ENCODE measurements around the gene TMEM150A.

DNA sequence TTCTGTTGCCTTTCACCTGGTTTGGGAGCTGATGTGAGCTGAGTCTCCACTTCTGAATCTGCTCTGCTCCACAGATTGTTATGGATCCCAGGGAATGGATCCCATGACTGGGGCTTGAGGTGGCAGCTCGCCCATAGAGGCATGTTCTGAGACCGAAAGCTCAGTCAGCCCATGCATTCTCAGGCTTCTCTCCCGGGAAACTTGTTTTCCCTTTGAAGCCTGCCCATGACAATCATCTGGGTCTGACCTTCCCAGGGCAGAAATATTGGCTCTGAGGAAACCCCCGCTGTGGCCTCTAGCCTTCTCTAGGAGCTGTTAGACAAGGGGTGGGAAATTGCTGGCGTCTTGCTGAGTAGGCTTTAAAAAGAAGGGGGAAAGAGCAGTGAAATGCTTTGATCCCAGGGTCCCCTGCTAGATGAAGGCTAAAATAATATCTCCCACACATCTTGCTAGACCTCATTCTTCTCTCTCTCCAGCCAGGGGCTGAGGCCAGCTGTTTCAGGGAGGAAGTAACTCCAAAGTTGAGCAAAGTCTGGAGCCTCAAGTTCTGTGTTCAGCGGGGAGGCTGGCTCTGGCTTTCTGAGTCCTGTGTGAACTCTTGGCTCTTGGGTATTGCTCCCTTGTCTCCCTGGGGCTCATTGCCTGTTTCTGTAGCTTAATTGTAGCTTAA lies 23.1 kb downstream of the TMEM150A start:
- TF ChIP-seq GATA2 (IDR thresholded peaks at IDR 0.05; ENCODE audit: low read depth, low read length) (no peak), GATA3 (IDR thresholded peaks at IDR 0.05; ENCODE audit: low read depth, low read length) (no peak)
